Measurements from ENCODE around the gene FLNB. TPM values are rescaled to one million over a fixed set of nuclear protein-coding genes. Genes with fewer than 3 reads are reported as not detected.

The FLNB gene
- polyA plus RNA-seq, 3 donors = 0.47 to 4.0 (median 2.1) TPM

GRCh38 chr3:57983734-57984518 lies 24.3 kb upstream of the FLNB start:
- Histone ChIP-seq H3K4me1 (ENCODE audit: control insufficient read depth in 1 of 2, insufficient read depth in 2 of 2, low read length in 2 of 2) (peaks cover 65 to 68% of the 10 kb centered on the region in 2 donors), H3K36me3 (replicated peaks in 1 of 2; ENCODE audit: control insufficient read depth in 1 of 2, insufficient read depth in 2 of 2, low read length in 2 of 2) (no peaks in the 10 kb centered on the region), H3K27me3 (ENCODE audit: control insufficient read depth in 2 of 2, insufficient read depth in 2 of 2, low read length in 2 of 2) (no peaks in the 10 kb centered on the region), H3K79me2 (ENCODE audit: insufficient read depth, low read length) (no peaks in the 10 kb centered on the region), H3K9ac (ENCODE audit: insufficient read depth, low read length, poor library complexity, severe bottlenecking) (peak overlapping the region; percentile 43), H3K9me3 (replicated peaks in 1 of 2; ENCODE audit: control insufficient read depth in 1 of 2, insufficient read depth in 1 of 2, low read length in 2 of 2) (no peaks in the 10 kb centered on the region), H4K20me1 (ENCODE audit: insufficient read depth, low read length) (no peaks in the 10 kb centered on the region), H2AFZ (ENCODE audit: insufficient read depth, low read depth, low read length, poor library complexity, severe bottlenecking) (no peak overlapping the region), H3K4me2 (replicated peaks; ENCODE audit: extremely low read depth, low read length, poor library complexity, severe bottlenecking) (peak overlapping the region; percentile 61), H3K27ac (ENCODE audit: low read depth in 1 of 2, low read length in 2 of 2) (peak overlapping the region; percentile 79 to 85), H3K4me3 (replicated peaks in 1 of 3; ENCODE audit: low read depth in 2 of 3, low read length in 3 of 3) (peak overlapping the region in 1 of 3 experiments; percentile 57)
- DNase-seq = peak; percentile 97 to 99 (median 98)
- peaks cover 4 to 13% of the 10 kb centered on the region in 2 donors for H3K36me3 Mint-ChIP-seq
- WGBS (ENCODE audit: insufficient coverage) = 0% methylated on average over 5 of the region's 5 CpGs
- H3K4me1 Mint-ChIP-seq = peaks cover 75% of the 10 kb centered on the region
- peak overlapping the region; percentile 94 to 99 (median 98) for H3K27ac Mint-ChIP-seq
- TF ChIP-seq, protein P1, sequence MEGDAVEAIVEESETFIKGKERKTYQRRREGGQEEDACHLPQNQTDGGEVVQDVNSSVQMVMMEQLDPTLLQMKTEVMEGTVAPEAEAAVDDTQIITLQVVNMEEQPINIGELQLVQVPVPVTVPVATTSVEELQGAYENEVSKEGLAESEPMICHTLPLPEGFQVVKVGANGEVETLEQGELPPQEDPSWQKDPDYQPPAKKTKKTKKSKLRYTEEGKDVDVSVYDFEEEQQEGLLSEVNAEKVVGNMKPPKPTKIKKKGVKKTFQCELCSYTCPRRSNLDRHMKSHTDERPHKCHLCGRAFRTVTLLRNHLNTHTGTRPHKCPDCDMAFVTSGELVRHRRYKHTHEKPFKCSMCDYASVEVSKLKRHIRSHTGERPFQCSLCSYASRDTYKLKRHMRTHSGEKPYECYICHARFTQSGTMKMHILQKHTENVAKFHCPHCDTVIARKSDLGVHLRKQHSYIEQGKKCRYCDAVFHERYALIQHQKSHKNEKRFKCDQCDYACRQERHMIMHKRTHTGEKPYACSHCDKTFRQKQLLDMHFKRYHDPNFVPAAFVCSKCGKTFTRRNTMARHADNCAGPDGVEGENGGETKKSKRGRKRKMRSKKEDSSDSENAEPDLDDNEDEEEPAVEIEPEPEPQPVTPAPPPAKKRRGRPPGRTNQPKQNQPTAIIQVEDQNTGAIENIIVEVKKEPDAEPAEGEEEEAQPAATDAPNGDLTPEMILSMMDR (IDR thresholded peaks at IDR 0.05) = no peak
- peaks cover 0 to 15% (median 5%) of the 10 kb centered on the region in 3 donors for H3K27me3 Mint-ChIP-seq (ENCODE audit: low read depth in 3 of 3)
- H3K4me3 Mint-ChIP-seq = peak overlapping the region; percentile 24 to 83
- intact Hi-C loops (cut with micrococcal nuclease) = loop anchor here in 1 of 2 donors (10.0 kb wide), 1 partner anchor 351 kb away; the partner anchor contains the start of gene PXK
- H3K9me3 Mint-ChIP-seq = peaks cover 0 to 2% (median 2%) of the 10 kb centered on the region in 7 donors

- H3K27ac ChIP-seq (ENCODE audit: low read depth in 1 of 2, low read length in 2 of 2) = no peak overlapping the region
- Mint-ChIP-seq H3K36me3 (peaks cover 4 to 12% of the 10 kb centered on the region in 2 donors), H3K4me3 (no peak overlapping the region), H3K4me1 (peaks cover 75% of the 10 kb centered on the region), H3K27ac (peak overlapping the region in 6 of 7 donors; percentile 30 to 99 (median 88)), H3K9me3 (peaks cover 0 to 2% (median 2%) of the 10 kb centered on the region in 7 donors), H3K27me3 (ENCODE audit: low read depth in 3 of 3) (peaks cover 0 to 15% (median 5%) of the 10 kb centered on the region in 3 donors)
- H3K36me3 ChIP-seq (replicated peaks in 1 of 2; ENCODE audit: control insufficient read depth in 1 of 2, insufficient read depth in 2 of 2, low read length in 2 of 2) = no peaks in the 10 kb centered on the region
- DNase-seq = peak; percentile 40 to 65 (median 53)
- H3K9me3 ChIP-seq (replicated peaks in 1 of 2; ENCODE audit: control insufficient read depth in 1 of 2, insufficient read depth in 1 of 2, low read length in 2 of 2) = no peaks in the 10 kb centered on the region
- H3K27me3 ChIP-seq (ENCODE audit: control insufficient read depth in 2 of 2, insufficient read depth in 2 of 2, low read length in 2 of 2) = no peaks in the 10 kb centered on the region
- H2AFZ ChIP-seq (ENCODE audit: insufficient read depth, low read depth, low read length, poor library complexity, severe bottlenecking) = no peak overlapping the region
- TF ChIP-seq, protein P1 (IDR thresholded peaks at IDR 0.05) = no peak
- intact Hi-C loops (cut with micrococcal nuclease) = loop anchor here in 1 of 2 donors (5.0 to 10.0 kb wide), 2 partner anchors 33 to 349 kb away; partner anchors contain the start of gene PXK
- peaks cover 58 to 66% of the 10 kb centered on the region in 2 donors for H3K4me1 ChIP-seq (ENCODE audit: control insufficient read depth in 1 of 2, insufficient read depth in 2 of 2, low read length in 2 of 2)
- no peaks in the 10 kb centered on the region for H4K20me1 ChIP-seq (ENCODE audit: insufficient read depth, low read length)
- H3K4me2 ChIP-seq (replicated peaks; ENCODE audit: extremely low read depth, low read length, poor library complexity, severe bottlenecking) = no peak overlapping the region
- H3K4me3 ChIP-seq (replicated peaks in 1 of 3; ENCODE audit: low read depth in 2 of 3, low read length in 3 of 3) = no peak overlapping the region
- no peak overlapping the region for H3K9ac ChIP-seq (ENCODE audit: insufficient read depth, low read length, poor library complexity, severe bottlenecking)
- WGBS (ENCODE audit: insufficient coverage) = 80% methylated on average over 6 of the region's 9 CpGs
- H3K79me2 ChIP-seq (ENCODE audit: insufficient read depth, low read length) = no peaks in the 10 kb centered on the region
These were observed 22.8 kb upstream of the FLNB start for GRCh38 chr3:57985176-57985983.
